ENCODE data around the gene ANO1. TPM values are rescaled to one million over a fixed set of nuclear protein-coding genes. Genes with fewer than 3 reads are reported as not detected.

ANO1 gene
- total RNA-seq, 4 donors from 2014 or later = 5.1 to 17.5 (median 14.5) TPM

DNA sequence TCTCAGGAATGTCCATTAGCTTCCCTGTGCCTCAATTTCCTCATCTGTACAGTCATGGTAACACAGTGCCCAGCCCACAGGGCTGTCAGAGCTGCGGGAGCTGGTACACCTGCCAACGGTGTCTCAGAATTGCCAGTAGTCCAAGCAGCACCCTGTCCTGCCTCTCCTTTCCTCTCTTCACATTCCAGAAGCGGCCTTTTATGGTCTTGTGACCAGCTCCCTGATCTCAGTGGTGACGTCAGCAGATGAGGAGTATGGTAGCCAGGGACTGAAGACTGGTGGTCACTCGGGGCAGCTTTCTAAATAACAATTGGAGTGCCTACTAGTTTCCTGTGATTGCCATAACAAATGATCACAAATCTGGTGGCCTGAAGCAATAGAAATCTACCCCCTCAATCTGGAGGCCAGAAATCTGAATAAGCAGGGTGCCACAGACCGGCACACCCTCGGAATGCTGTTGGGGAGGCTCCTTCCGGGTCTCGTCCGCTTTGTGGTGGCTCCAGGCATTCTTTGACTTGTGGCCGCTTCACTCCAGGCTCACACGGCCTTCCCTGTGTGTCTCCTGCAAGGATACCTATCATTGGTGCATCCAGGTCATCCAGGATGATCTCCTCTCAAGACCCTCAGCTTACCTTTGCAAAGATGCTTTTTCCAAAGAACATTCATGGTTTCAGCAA, 127.1 kb downstream of the ANO1 start:
- no peak for TF ChIP-seq POLR2A (IDR thresholded peaks at IDR 0.05)
- TF ChIP-seq, protein P1, sequence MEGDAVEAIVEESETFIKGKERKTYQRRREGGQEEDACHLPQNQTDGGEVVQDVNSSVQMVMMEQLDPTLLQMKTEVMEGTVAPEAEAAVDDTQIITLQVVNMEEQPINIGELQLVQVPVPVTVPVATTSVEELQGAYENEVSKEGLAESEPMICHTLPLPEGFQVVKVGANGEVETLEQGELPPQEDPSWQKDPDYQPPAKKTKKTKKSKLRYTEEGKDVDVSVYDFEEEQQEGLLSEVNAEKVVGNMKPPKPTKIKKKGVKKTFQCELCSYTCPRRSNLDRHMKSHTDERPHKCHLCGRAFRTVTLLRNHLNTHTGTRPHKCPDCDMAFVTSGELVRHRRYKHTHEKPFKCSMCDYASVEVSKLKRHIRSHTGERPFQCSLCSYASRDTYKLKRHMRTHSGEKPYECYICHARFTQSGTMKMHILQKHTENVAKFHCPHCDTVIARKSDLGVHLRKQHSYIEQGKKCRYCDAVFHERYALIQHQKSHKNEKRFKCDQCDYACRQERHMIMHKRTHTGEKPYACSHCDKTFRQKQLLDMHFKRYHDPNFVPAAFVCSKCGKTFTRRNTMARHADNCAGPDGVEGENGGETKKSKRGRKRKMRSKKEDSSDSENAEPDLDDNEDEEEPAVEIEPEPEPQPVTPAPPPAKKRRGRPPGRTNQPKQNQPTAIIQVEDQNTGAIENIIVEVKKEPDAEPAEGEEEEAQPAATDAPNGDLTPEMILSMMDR (IDR thresholded peaks at IDR 0.05) = no peak
- intact Hi-C loops (cut with DNase I) = no loop called here
- no peaks in the 10 kb centered on the region for H3K27me3 ChIP-seq
- H3K9me3 ChIP-seq = no peaks in the 10 kb centered on the region
- no peak for DNase-seq
- H3K4me1 ChIP-seq = peaks cover 10 to 52% (median 17%) of the 10 kb centered on the region in 3 donors
- H3K27ac ChIP-seq = peak overlapping the region in 3 of 4 donors; percentile 91 to 96 (median 94)
- peaks cover 0 to 52% (median 15%) of the 10 kb centered on the region in 3 donors for H3K36me3 ChIP-seq
- WGBS, 2 donors = 70 to 82% methylated on average over 9 to 12 of the region's 12 CpGs
- peak overlapping the region in 1 of 4 donors; percentile 95 for H3K4me3 ChIP-seq

DNA sequence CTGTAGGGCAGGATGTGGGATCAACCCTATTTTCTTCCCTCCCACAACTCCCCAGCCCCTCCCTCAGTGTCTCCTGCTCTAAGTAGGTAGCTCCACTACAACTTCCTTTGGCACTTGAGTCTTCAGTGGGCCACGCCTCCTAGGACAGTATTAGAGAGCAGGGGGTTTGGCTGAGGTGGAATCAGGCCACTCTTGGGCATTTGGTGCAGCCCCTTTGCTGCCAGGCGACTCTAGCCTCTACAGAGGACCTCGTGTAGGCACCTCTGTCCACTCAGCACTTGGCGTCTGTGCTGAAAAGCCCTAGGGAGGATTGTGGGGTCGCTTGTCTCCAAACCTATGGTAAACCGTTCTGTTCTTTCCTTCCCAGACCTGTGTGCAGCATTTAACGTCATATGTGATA, 127.6 kb downstream of the ANO1 start:
- no peaks in the 10 kb centered on the region for H3K9me3 ChIP-seq
- intact Hi-C loops (cut with DNase I) = no loop called here
- peaks cover 10 to 52% (median 17%) of the 10 kb centered on the region in 3 donors for H3K4me1 ChIP-seq
- WGBS, 2 donors = 86% methylated on average over 4 of the region's 7 CpGs; no CpG with 5 or more reads in 1 of the 2 donors
- no peak overlapping the region for H3K27ac ChIP-seq
- H3K4me3 ChIP-seq = no peak overlapping the region
- peaks cover 0 to 52% (median 15%) of the 10 kb centered on the region in 3 donors for H3K36me3 ChIP-seq
- no peak for DNase-seq
- H3K27me3 ChIP-seq = no peaks in the 10 kb centered on the region
- TF ChIP-seq, protein P1 (IDR thresholded peaks at IDR 0.05) = no peak
- no peak for TF ChIP-seq POLR2A (IDR thresholded peaks at IDR 0.05)

DNA sequence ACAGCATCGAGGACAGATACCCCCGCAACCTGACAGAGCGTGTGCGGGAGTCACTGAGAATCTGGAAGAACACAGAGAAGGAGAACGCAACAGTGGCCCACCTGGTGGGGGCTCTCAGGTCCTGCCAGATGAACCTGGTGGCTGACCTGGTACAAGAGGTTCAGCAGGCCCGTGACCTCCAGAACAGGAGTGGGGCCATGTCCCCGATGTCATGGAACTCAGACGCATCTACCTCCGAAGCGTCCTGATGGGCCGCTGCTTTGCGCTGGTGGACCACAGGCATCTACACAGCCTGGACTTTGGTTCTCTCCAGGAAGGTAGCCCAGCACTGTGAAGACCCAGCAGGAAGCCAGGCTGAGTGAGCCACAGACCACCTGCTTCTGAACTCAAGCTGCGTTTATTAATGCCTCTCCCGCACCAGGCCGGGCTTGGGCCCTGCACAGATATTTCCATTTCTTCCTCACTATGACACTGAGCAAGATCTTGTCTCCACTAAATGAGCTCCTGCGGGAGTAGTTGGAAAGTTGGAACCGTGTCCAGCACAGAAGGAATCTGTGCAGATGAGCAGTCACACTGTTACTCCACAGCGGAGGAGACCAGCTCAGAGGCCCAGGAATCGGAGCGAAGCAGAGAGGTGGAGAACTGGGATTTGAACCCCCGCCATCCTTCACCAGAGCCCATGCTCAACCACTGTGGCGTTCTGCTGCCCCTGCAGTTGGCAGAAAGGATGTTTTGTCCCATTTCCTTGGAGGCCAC, 128.3 kb downstream of the ANO1 start:
- intact Hi-C loops (cut with DNase I) = no loop called here
- H3K36me3 ChIP-seq = peaks cover 0 to 52% (median 15%) of the 10 kb centered on the region in 3 donors
- H3K4me1 ChIP-seq = peaks cover 10 to 52% (median 17%) of the 10 kb centered on the region in 3 donors
- H3K27ac ChIP-seq = no peak overlapping the region
- H3K4me3 ChIP-seq = no peak overlapping the region
- TF ChIP-seq, protein P1 (IDR thresholded peaks at IDR 0.05) = no peak
- TF ChIP-seq POLR2A (IDR thresholded peaks at IDR 0.05) = no peak
- no peaks in the 10 kb centered on the region for H3K27me3 ChIP-seq
- H3K9me3 ChIP-seq = no peaks in the 10 kb centered on the region
- no peak for DNase-seq
- WGBS, 2 donors = 96 to 100% methylated on average over 3 to 18 of the region's 22 CpGs

DNA sequence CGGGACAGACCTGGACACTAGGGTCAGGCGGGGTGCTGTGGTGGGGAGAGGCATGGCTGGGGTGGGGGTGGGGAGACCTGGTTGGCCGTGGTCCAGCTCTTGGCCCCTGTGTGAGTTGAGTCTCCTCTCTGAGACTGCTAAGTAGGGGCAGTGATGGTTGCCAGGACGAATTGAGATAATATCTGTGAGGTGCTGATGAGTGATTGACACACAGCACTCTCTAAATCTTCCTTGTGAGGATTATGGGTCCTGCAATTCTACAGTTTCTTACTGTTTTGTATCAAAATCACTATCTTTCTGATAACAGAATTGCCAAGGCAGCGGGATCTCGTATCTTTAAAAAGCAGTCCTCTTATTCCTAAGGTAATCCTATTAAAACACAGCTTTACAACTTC, 128.9 kb downstream of the ANO1 start:
- Histone ChIP-seq H3K27ac (no peak overlapping the region), H3K9me3 (no peaks in the 10 kb centered on the region), H3K27me3 (no peaks in the 10 kb centered on the region), H3K36me3 (peaks cover 0 to 52% (median 15%) of the 10 kb centered on the region in 3 donors), H3K4me3 (no peak overlapping the region), H3K4me1 (peaks cover 10 to 54% (median 17%) of the 10 kb centered on the region in 3 donors)
- no peak for DNase-seq
- WGBS, 2 donors = 81 to 92% methylated on average over 4 to 6 of the region's 6 CpGs
- intact Hi-C loops (cut with DNase I) = no loop called here
- TF ChIP-seq POLR2A (IDR thresholded peaks at IDR 0.05) = no peak
- TF ChIP-seq, protein P1 (IDR thresholded peaks at IDR 0.05) = no peak
